ENCODE data around the gene GPATCH8. TPM values are rescaled to one million over a fixed set of nuclear protein-coding genes. Genes with fewer than 3 reads are reported as not detected.
A peak's percentile ranks its signal among the peaks of the same experiment; 100 is the strongest.

Gene GPATCH8
- total and polyA plus RNA-seq, 9 of the 15 experiments (the other 6 are each of a cell fraction or from before 2014, with no cell fraction given): 10.6 to 29.6 (median 13.2) TPM

- TF ChIP-seq HOMEZ (CRISPR knock-in tag; IDR thresholded peaks at IDR 0.05) (no peak), CTCFL (IDR thresholded peaks at IDR 0.05; ENCODE audit: borderline replicate concordance, insufficient read depth, low read depth, low read length, poor library complexity, severe bottlenecking) (peak; percentile 43), ZNF592 (IDR thresholded peaks at IDR 0.05) (peak; percentile 70; the same call in 1 of the 2 replicates), E2F8 (IDR thresholded peaks at IDR 0.05; ENCODE audit: low read depth, partially characterized antibody) (no peak), SMARCA5 (IDR thresholded peaks at IDR 0.05) (no peak), CTCF (IDR thresholded peaks at IDR 0.05 in 2 of 3, conservative IDR thresholded peaks at IDR 0.05 in 1 of 3; ENCODE audit: insufficient read depth in 2 of 3, low read depth in 1 of 3, low read length in 3 of 3) (peak; percentile 86 to 89 (median 89)), ZFP91 (CRISPR knock-in tag; IDR thresholded peaks at IDR 0.05) (no peak), USF2 (CRISPR knock-in tag; IDR thresholded peaks at IDR 0.05) (no peak)
Observed at GRCh38 chr17:44522883-44523671, 19.9 kb upstream of the GPATCH8 start (continued).

Data from K562 (cell line).